HCT116 (cell line): ENCODE results near the gene TBK1. TPM values are rescaled to one million over a fixed set of nuclear protein-coding genes. Genes with fewer than 3 reads are reported as not detected.

Experiments used
- ATAC-seq: fragments of 200-7000 bp; cut with Tn5 transposase; 2 replicates; pipeline ENCODE4 v1.9.1; 2020; ENCODE audit warnings: mild to moderate bottlenecking, moderate library complexity
- BruUV-seq: library from RNA; stranded (reverse); fragments of 400-500 nt; replicated peaks from 2 replicates; lab custom pipeline; 2021; lab: Mats Ljungman, UMichigan
- CTCF ChIA-PET: fragments of 300-600 bp; sonication (Branson Sonifier 250); formaldehyde crosslinking; loops from one replicate; lab custom pipeline; 2021; ENCODE audit warnings: antibody characterized with exemption; lab: Charles Lee
- POLR2A ChIA-PET: fragments of 300-600, 350-600 bp; sonication (Branson Sonifier 250); formaldehyde crosslinking; loops from one replicate; lab custom pipeline; 2021; ENCODE audit warnings: antibody characterized with exemption; lab: Charles Lee
- RAD21 ChIA-PET, 2 experiments: fragments of 300-600 bp; sonication (Branson Sonifier 250); formaldehyde crosslinking; loops; one replicate each; lab custom pipeline; 2023; ENCODE audit warnings: low total read pairs in 2 of 2; ENCODE audit not compliant: uncharacterized antibody in 2 of 2, unreplicated experiment in 2 of 2, low non-redundant PET in 1 of 2; lab: Charles Lee
- DNase-seq: peaks from one replicate; pipeline ENCODE4 v3.0.0-alpha.2; 2010; ENCODE audit warnings: low read depth, low spot score
- H2AFZ ChIP-seq: fragments of 200-600 bp; shearing (Covaris generic), sonication (generic); 2 replicates; pipeline ENCODE4 v1.6.1; 2017; ENCODE audit warnings: low read depth, mixed run types, mixed read lengths, antibody characterized with exemption, low read length; ENCODE audit not compliant: poor library complexity, severe bottlenecking
- H3K27ac ChIP-seq: 2 replicates; pipeline ENCODE4 v1.5.1; 2012; ENCODE audit warnings: low read depth, low read length
- H3K27me3 ChIP-seq: fragments of 200-600 bp; sonication (generic); 2 replicates; pipeline ENCODE4 v1.6.1; 2016; ENCODE audit warnings: mixed run types, low read length, mixed read lengths; ENCODE audit not compliant: insufficient read depth
- H3K36me3 ChIP-seq, 2 experiments: fragments of 200-500 bp in 1 of 2; fragments of 200-600 bp in 1 of 2; sonication (Bioruptor generic) in 1 of 2; sonication (generic) in 1 of 2; 2 replicates each; pipeline versions ENCODE4 v1.5.1 to v1.6.1; 2014 to 2016; ENCODE audit warnings: low read length in 2 of 2, inconsistent platforms in 1 of 2, mixed read lengths in 1 of 2, mixed run types in 1 of 2; ENCODE audit not compliant: insufficient read depth in 2 of 2, control insufficient read depth in 1 of 2
- H3K4me1 ChIP-seq, 2 experiments: fragments of 200-600 bp in 1 of 2; sonication (generic) in 1 of 2; 2 replicates each; pipeline versions ENCODE4 v1.5.1 to v1.6.1; 2012 to 2017; ENCODE audit warnings: low read length in 2 of 2, inconsistent platforms in 1 of 2, mild to moderate bottlenecking in 1 of 2, mixed read lengths in 1 of 2, mixed run types in 1 of 2, moderate library complexity in 1 of 2; ENCODE audit not compliant: insufficient read depth in 2 of 2, control insufficient read depth in 1 of 2
- H3K4me2 ChIP-seq: fragments of 200-600 bp; sonication (generic); 2 replicates; pipeline ENCODE4 v1.6.1; 2017; ENCODE audit warnings: mixed run types, low read length, mixed read lengths
- H3K4me3 ChIP-seq, 2 experiments: fragments of 200-600 bp in 1 of 2; sonication (generic) in 1 of 2; replicated peaks in 1 of 2; 2 replicates each; pipeline ENCODE4 v1.5.1; 2011 to 2016; ENCODE audit warnings: low read length in 2 of 2, control low read depth in 1 of 2, low read depth in 1 of 2, mild to moderate bottlenecking in 1 of 2, mixed read lengths in 1 of 2, mixed run types in 1 of 2
- H3K79me2 ChIP-seq: fragments of 200-600 bp; sonication (generic); 2 replicates; pipeline ENCODE4 v1.6.1; 2017; ENCODE audit warnings: mild to moderate bottlenecking, mixed run types, low read length, moderate library complexity, mixed read lengths; ENCODE audit not compliant: insufficient read depth
- H3K9ac ChIP-seq: fragments of 200-600 bp; sonication (generic); 2 replicates; pipeline ENCODE4 v1.6.1; 2016; ENCODE audit warnings: low read length, mixed read lengths
- H3K9me2 ChIP-seq: fragments of 200-600 bp; sonication (generic), shearing (Covaris generic); 2 replicates; pipeline ENCODE4 v1.6.1; 2017; ENCODE audit warnings: mixed run types, mild to moderate bottlenecking, moderate library complexity; ENCODE audit not compliant: insufficient read depth
- H3K9me3 ChIP-seq, 2 experiments: fragments of 200-500 bp in 1 of 2; fragments of 200-600 bp in 1 of 2; sonication (Bioruptor generic) in 1 of 2; sonication (generic) in 1 of 2; 2 replicates each; pipeline ENCODE4 v1.6.1; 2014 to 2017; ENCODE audit warnings: low read length in 2 of 2, mixed read lengths in 2 of 2, inconsistent platforms in 1 of 2, low read depth in 1 of 2, mild to moderate bottlenecking in 1 of 2, mixed run types in 1 of 2, moderate library complexity in 1 of 2; ENCODE audit not compliant: control insufficient read depth in 1 of 2, insufficient read depth in 1 of 2
- H4K20me1 ChIP-seq: fragments of 200-600 bp; sonication (generic), shearing (Covaris generic); 2 replicates; pipeline ENCODE4 v1.6.1; 2017; ENCODE audit warnings: mixed run types, mild to moderate bottlenecking, moderate library complexity; ENCODE audit not compliant: insufficient read depth
- ATF3 ChIP-seq: IDR thresholded peaks from 2 replicates; pipeline ENCODE4 v1.6.1; 2012
- CTCF ChIP-seq, 3 experiments: fragments of 200-600 bp in 1 of 3; sonication (generic) in 1 of 3; IDR thresholded peaks in 2 of 3; conservative IDR thresholded peaks in 1 of 3; 2 replicates each; pipeline ENCODE4 v1.5.1; 2012 to 2017; ENCODE audit warnings: low read depth in 2 of 3, low read length in 2 of 3, antibody characterized with exemption in 1 of 3, borderline replicate concordance in 1 of 3, control low read depth in 1 of 3, mild to moderate bottlenecking in 1 of 3, mixed read lengths in 1 of 3, mixed run types in 1 of 3, moderate library complexity in 1 of 3; ENCODE audit not compliant: insufficient read depth in 1 of 3
- FOSL1 ChIP-seq: IDR thresholded peaks from 2 replicates; pipeline ENCODE4 v1.6.1; 2012; ENCODE audit warnings: low read depth
- POLR2AphosphoS5 ChIP-seq: IDR thresholded peaks from 2 replicates; pipeline ENCODE4 v1.6.1; 2011; ENCODE audit warnings: mild to moderate bottlenecking, low read depth, low read length, moderate library complexity
- SP1 ChIP-seq: IDR thresholded peaks from 2 replicates; pipeline ENCODE4 v1.6.1; 2012; ENCODE audit warnings: low read depth
- SRF ChIP-seq: IDR thresholded peaks from 2 replicates; pipeline ENCODE4 v1.6.1; 2012; ENCODE audit warnings: low read depth
- YY1 ChIP-seq: IDR thresholded peaks from 2 replicates; pipeline ENCODE4 v1.6.1; 2011; ENCODE audit warnings: low read length, low read depth, moderate library complexity, mild to moderate bottlenecking; ENCODE audit not compliant: insufficient replicate concordance; ENCODE audit errors: extremely low read depth
- intact Hi-C: fragments of 100-400 bp; cut with micrococcal nuclease; formaldehyde crosslinking; loops from 2 replicates; pipeline ENCODE4 v1.10.0; 2022
- total RNA-seq: library from RNA; stranded (reverse); gene quantifications from one replicate; pipeline ENCODE4 v1.2.1, GENCODE V29; 2021; ENCODE audit not compliant: unreplicated experiment

Gene TBK1
- total RNA-seq, 1 experiment from 2014 or later, result 27.0 TPM

GRCh38 chr12:64427988-64428387 lies 23.9 kb upstream of the TBK1 start:
- Histone ChIP-seq H3K4me2 (no peak overlapping the region), H3K79me2 (peaks cover 32% of the 10 kb centered on the region; the same call in 1 of the 2 replicates), H3K9me3 (no peaks in the 10 kb centered on the region), H3K36me3 (peaks cover 65 to 70% of the 10 kb centered on the region in 2 experiments), H3K27ac (no peak overlapping the region), H3K4me1 (peaks cover 0 to 8% of the 10 kb centered on the region in 2 experiments; a peak in 1 of 4 replicates), H2AFZ (no peak overlapping the region), H3K9me2 (no peaks in the 10 kb centered on the region), H3K27me3 (no peaks in the 10 kb centered on the region), H3K4me3 (no peak overlapping the region), H4K20me1 (no peaks in the 10 kb centered on the region; the same call in 1 of the 2 replicates), H3K9ac (no peak overlapping the region)
- BruUV-seq, result no TSS peak
- TF ChIP-seq FOSL1, result no peak
- no peak for TF ChIP-seq SP1
- TF ChIP-seq CTCF (IDR thresholded peaks at IDR 0.05 in 2 of 3, conservative IDR thresholded peaks at IDR 0.05 in 1 of 3; ENCODE audit: borderline replicate concordance in 1 of 3, insufficient read depth in 1 of 3, low read depth in 2 of 3, low read length in 2 of 3), result no peak
- no peak for TF ChIP-seq YY1
- TF ChIP-seq ATF3, result no peak
- TF ChIP-seq POLR2AphosphoS5, result no peak
- TF ChIP-seq SRF, result no peak
- DNase-seq, result no peak
- intact Hi-C loops, result no loop called here
- CTCF ChIA-PET, result interaction anchor here (0.6 kb wide), 1 partner anchor 36 kb away, joined by 3 read pairs; no protein-coding TSS in a partner anchor
- RAD21 ChIA-PET, result no interaction called here
- no peak for ATAC-seq
- POLR2A ChIA-PET, result no interaction called here

GRCh38 chr12:64428956-64429355 lies 23.0 kb upstream of the TBK1 start:
- RAD21 ChIA-PET, result no interaction called here
- no TSS peak for BruUV-seq
- intact Hi-C loops, result no loop called here

More at GRCh38 chr12:64428956-64429355, 23.0 kb upstream of the TBK1 start:
- Histone ChIP-seq H3K4me3 (no peak overlapping the region), H3K9me3 (no peaks in the 10 kb centered on the region), H3K36me3 (peaks cover 65 to 71% of the 10 kb centered on the region in 2 experiments), H3K27ac (no peak overlapping the region), H3K9me2 (no peaks in the 10 kb centered on the region), H3K79me2 (peaks cover 31% of the 10 kb centered on the region; the same call in 1 of the 2 replicates), H3K27me3 (no peaks in the 10 kb centered on the region), H3K9ac (no peak overlapping the region), H3K4me1 (peaks cover 0 to 8% of the 10 kb centered on the region in 2 experiments; a peak in 1 of 4 replicates), H3K4me2 (no peak overlapping the region), H4K20me1 (no peaks in the 10 kb centered on the region; the same call in 1 of the 2 replicates), H2AFZ (no peak overlapping the region)
- CTCF ChIA-PET, result no interaction called here
- no peak for ATAC-seq
- TF ChIP-seq FOSL1, result no peak
- no peak for TF ChIP-seq POLR2AphosphoS5
- POLR2A ChIA-PET, result no interaction called here
- no peak for DNase-seq
